ENCODE data around the gene PCDHGA5.
"Not testable (repeated sequence)": the region's sequence is repeated elsewhere in the genome, so short reads cannot be mapped to it uniquely, and the experiment has no call there.

Gene PCDHGA5

DNA sequence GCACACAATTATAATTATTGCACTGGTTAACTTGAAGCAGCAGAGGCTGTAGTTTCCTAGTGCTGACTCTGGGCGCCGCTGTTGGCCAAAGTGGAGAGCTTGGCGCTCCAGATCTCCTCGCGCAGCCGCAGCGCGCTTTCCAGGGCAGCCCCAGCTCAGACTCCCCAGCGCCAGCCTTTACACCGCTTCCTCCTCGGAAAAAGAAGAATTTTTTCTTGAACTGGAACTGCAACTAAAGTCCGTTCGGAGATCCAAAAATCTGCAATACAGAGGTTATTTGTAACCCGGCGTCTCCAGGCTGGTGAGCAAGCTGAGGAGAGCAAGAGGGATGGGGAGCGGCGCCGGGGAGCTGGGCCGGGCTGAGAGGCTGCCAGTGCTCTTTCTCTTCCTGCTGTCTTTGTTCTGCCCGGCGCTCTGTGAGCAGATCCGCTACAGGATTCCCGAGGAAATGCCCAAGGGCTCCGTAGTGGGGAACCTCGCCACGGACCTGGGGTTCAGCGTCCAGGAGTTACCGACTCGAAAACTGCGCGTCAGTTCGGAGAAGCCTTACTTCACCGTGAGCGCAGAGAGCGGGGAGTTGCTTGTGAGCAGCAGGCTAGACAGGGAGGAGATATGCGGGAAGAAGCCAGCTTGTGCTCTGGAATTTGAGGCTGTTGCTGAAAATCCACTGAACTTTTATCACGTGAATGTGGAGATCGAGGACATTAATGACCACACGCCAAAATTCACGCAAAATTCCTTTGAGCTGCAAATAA lies 23.8 kb downstream of the PCDHGA5 start, which contains the start of gene PCDHGB4:
Gene PCDHGB4, plus strand, starts transcription at position 142 of the 755 bp plus-strand sequence. Its CDS starts 187 bp downstream, at position 329.
- peak; percentile 19 for DNase-seq
- ATAC-seq, result peak; percentile 23

DNA sequence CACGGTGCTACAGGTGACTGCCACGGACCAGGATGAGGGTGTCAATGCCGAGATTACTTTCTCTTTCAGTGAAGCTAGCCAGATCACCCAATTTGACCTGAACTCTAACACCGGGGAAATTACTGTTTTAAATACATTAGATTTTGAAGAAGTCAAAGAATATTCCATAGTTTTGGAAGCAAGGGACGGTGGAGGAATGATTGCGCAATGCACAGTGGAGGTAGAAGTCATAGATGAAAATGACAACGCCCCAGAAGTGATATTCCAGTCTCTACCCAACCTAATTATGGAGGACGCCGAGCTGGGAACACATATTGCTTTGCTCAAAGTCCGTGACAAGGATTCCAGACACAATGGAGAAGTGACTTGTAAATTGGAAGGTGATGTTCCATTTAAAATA lies 24.7 kb downstream of the PCDHGA5 start:
- ATAC-seq (no peak), DNase-seq (no peak)

DNA sequence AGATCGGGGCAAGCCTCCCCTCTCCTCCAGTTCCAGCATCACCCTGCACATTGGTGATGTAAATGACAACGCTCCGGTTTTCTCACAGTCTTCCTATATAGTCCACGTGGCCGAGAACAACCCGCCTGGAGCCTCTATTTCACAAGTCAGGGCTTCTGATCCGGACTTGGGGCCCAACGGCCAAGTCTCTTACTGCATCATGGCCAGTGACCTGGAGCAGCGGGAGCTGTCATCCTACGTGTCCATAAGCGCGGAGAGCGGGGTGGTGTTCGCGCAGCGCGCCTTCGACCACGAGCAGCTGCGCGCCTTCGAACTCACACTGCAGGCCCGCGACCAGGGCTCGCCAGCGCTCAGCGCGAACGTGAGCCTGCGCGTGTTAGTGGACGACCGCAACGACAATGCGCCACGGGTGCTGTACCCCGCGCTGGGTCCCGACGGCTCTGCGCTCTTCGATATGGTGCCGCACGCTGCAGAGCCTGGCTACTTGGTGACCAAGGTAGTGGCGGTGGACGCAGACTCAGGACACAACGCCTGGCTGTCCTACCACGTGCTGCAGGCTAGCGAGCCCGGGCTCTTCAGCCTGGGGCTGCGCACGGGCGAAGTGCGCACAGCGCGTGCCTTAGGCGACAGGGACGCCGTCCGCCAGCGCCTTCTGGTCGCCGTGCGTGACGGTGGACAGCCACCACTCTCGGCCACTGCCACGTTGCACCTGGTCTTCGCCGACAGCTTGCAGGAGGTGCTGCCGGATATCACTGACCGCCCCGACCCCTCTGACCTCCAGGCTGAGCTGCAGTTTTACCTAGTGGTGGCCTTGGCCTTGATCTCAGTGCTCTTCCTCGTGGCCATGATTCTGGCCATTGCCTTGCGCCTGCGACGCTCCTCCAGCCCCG lies 25.4 kb downstream of the PCDHGA5 start:
- ATAC-seq, result no peak
- DNase-seq, result no peak

DNA sequence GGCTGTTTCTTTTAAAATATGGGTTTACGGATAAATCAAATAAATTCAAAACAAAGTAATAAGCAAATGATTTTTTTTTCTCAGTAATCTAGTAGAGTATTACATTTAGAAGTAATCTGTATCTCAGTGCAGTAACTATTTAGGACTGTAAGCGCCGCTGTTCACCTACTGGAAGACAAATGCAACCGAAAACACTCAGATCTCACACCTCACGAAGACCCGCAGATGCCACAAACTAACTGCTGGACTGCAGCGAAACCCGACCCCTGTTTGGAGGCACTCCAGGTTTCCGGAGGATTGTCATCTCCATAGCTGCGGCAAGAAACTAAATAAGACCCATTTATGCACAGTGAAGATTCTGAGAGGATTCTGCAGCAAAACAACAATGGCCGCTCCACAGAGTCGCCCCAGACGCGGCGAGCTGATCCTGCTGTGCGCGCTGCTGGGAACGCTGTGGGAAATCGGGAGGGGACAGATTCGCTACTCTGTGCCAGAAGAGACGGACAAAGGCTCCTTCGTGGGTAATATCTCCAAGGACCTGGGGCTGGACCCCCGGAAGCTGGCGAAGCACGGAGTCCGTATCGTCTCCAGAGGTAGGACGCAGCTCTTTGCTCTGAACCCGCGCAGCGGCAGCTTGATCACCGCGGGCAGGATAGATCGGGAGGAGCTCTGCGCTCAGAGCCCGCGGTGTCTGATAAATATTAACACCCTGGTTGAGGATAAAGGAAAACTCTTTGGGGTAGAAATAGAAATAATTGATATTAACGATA lies 28.7 kb downstream of the PCDHGA5 start, which contains the start of gene PCDHGA8:
Gene PCDHGA8, plus strand, starts transcription at position 205 of the 770 bp plus-strand sequence. Its CDS starts 181 bp downstream, at position 386.
- ATAC-seq, result no peak
- DNase-seq, result no peak

DNA sequence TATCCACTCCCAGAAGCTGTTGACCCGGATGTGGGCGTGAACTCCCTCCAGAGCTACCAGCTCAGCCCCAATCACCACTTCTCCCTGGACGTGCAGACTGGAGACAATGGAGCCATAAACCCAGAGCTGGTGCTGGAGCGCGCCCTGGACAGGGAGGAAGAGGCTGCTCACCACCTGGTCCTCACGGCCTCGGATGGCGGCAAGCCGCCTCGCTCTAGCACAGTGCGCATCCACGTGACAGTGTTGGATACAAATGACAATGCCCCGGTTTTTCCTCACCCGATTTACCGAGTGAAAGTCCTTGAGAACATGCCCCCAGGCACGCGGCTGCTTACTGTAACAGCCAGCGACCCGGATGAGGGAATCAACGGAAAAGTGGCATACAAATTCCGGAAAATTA lies 29.3 kb downstream of the PCDHGA5 start:
- no peak for ATAC-seq
- no peak for DNase-seq

DNA sequence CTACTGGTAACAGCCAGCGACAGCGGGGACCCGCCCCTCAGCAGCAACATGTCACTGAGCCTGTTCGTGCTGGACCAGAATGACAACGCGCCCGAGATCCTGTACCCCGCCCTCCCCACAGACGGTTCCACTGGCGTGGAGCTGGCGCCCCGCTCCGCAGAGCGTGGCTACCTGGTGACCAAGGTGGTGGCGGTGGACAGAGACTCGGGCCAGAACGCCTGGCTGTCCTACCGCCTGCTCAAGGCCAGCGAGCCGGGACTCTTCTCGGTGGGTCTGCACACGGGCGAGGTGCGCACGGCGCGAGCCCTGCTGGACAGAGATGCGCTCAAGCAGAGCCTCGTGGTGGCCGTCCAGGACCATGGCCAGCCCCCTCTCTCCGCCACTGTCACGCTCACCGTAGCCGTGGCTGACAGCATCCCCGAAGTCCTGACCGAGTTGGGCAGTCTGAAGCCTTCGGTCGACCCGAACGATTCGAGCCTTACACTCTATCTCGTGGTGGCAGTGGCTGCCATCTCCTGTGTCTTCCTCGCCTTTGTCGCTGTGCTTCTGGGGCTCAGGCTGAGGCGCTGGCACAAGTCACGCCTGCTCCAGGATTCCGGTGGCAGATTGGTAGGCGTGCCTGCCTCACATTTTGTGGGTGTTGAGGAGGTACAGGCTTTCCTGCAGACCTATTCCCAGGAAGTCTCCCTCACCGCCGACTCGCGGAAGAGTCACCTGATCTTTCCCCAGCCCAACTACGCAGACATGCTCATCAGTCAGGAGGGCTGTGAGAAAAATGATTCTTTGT lies 30.6 kb downstream of the PCDHGA5 start:
- ATAC-seq, result not testable (repeated sequence)

DNA sequence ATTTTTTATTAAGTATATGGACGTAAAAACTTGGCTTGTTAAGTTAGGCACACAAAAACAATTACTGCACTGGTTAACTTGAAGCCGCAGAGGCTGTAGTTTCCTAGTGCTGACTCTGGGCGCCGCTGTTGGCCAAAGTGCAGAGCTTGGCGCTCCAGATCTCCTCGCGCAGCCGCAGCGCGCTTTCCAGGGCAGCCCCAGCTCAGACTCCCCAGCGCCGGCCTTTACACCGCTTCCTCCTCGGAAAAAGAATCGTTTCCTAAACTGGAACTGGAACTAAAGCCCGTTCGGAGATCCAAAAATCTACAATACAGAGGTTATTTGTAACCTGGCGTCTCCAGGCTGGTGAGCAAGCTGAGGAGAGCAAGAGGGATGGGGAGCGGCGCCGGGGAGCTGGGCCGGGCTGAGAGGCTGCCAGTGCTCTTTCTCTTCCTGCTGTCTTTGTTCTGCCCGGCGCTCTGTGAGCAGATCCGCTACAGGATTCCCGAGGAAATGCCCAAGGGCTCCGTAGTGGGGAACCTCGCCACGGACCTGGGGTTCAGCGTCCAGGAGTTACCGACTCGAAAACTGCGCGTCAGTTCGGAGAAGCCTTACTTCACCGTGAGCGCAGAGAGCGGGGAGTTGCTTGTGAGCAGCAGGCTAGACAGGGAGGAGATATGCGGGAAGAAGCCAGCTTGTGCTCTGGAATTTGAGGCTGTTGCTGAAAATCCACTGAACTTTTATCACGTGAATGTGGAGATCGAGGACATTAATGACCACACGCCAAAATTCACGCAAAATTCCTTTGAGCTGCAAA lies 34.0 kb downstream of the PCDHGA5 start, which contains the start of gene PCDHGB5:
Gene PCDHGB5, plus strand, starts transcription at position 192 of the 796 bp plus-strand sequence. Its CDS starts 181 bp downstream, at position 373.
- peak; percentile 43 for DNase-seq
- ATAC-seq, result not testable (repeated sequence)

More for the DNA sequence above, 30.6 kb downstream of the PCDHGA5 start:
- not testable (repeated sequence) for DNase-seq

DNA sequence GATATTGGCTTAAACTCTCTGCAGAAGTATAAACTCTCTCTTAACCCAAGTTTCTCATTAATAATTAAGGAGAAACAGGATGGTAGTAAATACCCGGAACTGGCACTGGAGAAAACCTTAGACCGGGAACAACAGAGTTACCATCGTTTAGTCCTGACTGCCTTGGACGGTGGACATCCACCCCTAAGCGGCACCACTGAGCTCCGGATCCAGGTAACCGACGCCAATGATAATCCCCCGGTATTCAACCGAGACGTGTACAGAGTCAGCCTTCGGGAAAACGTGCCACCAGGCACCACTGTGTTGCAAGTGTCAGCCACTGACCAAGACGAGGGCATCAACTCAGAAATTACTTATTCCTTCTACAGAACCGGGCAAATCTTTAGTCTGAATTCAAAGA lies 34.6 kb downstream of the PCDHGA5 start:
- no peak for DNase-seq
- ATAC-seq, result no peak

DNA sequence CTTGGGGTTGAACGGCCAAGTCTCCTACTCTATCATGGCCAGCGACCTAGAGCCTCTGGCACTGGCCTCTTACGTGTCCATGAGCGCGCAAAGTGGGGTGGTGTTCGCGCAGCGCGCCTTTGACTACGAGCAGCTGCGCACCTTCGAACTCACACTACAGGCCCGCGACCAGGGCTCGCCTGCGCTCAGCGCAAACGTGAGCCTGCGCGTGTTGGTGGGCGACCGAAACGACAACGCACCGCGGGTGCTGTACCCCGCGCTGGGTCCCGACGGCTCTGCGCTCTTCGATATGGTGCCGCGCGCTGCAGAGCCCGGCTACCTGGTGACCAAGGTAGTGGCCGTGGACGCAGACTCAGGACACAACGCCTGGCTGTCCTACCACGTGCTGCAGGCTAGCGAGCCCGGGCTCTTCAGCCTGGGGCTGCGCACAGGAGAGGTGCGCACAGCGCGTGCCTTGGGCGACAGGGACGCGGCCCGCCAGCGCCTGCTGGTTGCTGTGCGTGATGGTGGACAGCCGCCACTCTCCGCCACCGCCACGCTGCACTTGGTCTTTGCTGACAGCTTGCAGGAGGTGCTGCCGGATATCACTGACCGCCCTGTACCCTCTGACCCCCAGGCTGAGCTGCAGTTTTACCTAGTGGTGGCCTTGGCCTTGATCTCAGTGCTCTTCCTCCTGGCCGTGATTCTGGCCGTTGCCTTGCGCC lies 35.7 kb downstream of the PCDHGA5 start:
- DNase-seq (no peak), ATAC-seq (no peak)

DNA sequence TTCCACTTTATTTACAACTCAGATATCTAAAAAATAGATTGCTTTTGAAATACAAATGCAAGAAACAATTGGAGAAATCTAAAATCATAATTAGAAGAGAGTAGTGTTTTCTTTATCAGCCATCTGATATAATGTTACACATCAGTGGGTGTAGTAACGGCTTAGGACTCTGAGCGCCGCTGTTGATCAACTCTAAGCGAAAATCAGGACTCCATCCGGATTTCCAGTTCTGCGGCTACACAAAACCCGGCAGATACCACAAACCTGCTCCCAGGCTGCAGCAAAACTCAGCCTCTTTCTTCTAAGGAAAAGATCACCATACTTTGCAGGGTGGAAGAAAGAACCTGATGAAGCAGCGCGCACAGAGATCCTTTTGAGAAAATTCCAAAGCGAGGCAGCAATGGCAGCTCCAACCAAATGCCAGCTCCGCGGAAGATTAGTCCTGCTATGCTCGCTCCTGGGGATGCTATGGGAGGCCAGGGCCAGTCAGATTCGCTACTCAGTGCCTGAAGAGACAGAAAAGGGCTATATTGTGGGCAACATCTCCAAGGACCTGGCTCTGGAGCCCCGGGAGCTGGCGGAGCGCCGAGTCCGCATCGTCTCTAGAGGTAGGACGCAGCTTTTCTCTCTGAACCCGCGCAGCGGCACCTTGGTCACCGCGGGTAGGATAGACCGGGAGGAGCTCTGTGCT lies 38.7 kb downstream of the PCDHGA5 start, which contains the start of gene PCDHGA9:
Gene PCDHGA9, plus strand, starts transcription at position 226 of the 691 bp plus-strand sequence. Its CDS starts 175 bp downstream, at position 401.
- no peak for DNase-seq
- ATAC-seq, result no peak

DNA sequence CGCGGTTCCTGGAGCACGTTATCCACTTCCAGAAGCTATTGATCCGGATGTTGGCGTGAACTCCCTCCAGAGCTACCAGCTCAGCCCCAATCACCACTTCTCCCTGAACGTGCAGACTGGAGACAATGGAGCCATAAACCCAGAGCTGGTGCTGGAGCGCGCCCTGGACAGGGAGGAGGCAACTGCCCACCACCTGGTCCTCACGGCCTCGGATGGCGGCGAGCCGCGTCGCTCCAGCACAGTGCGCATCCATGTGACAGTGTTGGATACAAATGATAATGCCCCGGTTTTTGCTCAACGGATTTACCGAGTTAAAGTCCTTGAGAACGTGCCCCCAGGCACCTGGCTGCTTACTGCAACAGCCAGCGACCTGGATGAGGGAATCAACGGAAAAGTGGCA lies 39.4 kb downstream of the PCDHGA5 start:
- DNase-seq (no peak), ATAC-seq (no peak)

DNA sequence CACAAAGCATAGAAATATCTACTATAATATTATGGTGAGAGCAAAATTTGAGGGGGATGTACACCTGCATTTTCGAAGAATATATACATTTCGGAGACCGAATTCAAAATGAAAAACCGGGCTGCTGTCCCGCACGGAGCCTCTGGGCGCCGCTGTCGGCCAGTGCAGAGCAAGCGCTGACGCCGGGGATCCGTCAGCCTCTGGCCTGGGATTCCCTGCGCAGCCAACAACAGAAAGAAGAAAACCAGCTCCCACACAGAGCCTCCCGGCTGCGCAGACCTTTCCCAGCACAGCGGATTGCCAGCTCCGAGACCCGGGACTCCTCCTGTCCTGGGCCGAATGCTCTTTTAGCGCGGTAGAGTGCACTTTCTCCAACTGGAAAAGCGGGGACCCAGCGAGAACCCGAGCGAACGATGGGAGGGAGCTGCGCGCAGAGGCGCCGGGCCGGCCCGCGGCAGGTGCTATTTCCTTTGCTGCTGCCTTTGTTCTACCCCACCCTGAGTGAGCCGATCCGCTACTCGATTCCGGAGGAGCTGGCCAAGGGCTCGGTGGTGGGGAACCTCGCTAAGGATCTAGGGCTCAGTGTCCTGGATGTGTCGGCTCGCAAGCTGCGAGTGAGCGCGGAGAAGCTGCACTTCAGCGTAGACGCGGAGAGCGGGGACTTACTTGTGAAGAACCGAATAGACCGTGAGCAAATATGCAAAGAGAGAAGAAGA lies 44.0 kb downstream of the PCDHGA5 start, which contains the start of gene PCDHGB6:
Gene PCDHGB6, plus strand, starts transcription at position 232 of the 716 bp plus-strand sequence. Its CDS starts 182 bp downstream, at position 414.
- peak; percentile 51 for DNase-seq
- ATAC-seq, result peak; percentile 40

DNA sequence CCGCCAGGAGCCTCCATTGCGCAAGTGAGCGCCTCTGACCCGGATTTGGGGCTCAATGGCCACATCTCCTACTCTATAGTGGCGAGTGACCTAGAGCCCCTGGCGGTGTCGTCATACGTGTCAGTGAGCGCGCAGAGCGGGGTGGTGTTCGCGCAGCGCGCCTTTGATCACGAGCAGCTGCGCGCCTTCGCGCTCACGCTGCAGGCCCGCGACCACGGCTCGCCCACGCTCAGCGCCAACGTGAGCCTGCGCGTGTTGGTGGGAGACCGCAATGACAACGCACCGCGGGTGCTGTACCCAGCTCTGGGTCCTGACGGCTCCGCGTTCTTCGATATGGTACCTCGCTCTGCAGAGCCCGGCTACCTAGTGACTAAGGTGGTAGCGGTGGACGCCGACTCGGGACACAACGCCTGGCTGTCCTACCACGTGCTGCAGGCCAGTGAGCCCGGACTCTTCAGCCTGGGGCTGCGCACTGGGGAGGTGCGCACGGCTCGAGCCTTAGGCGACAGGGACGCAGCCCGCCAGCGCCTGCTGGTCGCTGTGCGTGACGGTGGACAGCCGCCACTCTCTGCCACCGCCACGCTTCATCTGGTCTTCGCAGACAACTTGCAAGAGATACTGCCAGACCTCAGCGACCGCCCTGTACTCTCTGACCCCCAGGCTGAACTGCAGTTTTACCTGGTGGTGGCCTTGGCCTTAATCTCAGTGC lies 45.8 kb downstream of the PCDHGA5 start:
- ATAC-seq, result no peak
- DNase-seq, result no peak

DNA sequence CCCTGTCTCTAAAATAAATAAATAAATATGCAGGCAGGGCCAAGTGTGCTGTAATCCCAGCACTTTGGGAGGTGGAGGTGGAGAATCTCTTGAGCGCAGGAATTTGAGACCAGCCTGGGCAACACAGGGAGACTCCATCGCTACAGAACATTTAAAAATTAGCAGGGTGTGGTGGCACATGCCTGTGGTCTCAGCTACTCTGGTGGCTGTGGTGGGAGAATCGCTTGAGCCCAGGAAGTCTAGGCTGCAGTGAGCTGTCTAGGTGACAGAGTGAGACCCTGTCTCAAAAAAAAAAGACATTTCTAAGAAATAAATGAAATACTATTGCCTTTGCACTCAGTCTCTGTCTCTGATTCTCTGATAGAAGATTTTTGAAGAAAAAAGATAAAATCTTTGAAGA lies 47.6 kb downstream of the PCDHGA5 start:
- no peak for ATAC-seq
- no peak for DNase-seq

DNA sequence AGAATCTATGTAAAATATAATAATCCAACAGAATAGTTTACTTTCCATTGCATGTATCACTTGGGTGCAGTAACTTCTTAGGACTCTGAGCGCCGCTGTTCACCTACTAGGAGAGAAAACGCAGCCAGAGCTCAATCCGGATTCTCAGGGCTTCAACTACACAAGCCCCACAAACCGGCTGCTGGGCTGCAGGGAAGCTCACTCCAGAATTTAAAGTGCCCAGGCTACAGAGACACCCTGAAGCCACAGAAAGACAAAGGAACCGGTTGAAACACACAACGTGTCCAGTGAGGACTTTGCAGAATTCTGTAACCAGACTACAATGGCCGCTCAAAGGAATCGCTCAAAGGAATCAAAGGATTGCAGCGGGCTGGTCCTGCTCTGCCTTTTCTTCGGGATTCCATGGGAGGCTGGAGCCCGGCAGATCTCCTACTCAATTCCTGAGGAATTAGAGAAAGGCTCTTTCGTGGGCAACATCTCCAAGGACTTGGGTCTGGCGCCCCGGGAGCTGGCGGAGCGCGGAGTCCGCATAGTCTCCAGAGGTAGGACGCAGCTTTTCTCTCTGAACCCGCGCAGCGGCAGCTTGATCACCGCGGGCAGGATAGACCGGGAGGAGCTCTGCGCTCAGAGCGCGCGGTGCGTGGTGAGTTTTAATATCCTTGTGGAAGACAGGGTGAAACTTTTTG lies 49.0 kb downstream of the PCDHGA5 start, which contains the start of gene PCDHGA10:
Gene PCDHGA10, plus strand, starts transcription at position 134 of the 686 bp plus-strand sequence. Its CDS starts 189 bp downstream, at position 323.
- peak; percentile 47 for DNase-seq
- peak; percentile 64 for ATAC-seq

DNA sequence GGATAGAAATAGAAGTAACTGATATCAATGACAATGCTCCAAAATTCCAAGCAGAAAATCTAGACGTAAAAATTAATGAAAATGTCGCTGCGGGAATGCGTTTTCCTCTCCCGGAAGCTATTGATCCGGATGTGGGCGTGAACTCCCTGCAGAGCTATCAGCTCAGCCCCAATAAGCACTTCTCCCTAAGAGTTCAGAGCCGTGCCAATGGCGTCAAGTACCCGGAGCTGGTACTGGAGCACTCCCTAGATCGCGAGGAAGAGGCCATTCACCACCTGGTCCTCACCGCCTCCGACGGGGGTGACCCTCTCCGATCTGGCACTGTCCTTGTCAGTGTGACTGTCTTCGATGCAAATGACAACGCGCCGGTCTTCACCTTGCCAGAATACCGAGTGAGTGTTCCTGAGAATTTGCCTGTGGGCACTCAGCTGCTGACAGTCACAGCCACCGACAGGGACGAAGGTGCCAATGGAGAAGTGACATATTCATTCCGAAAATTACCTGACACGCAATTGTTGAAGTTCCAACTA lies 49.6 kb downstream of the PCDHGA5 start:
- ATAC-seq (no peak), DNase-seq (no peak)
